HG02610 (cell line): ENCODE results near the gene SRC.

Source experiments
- ATAC-seq: cut with Tn5 transposase; IDR thresholded peaks from one replicate; pipeline ENCODE4 v1.9.1; 2021; ENCODE audit warnings: mild to moderate bottlenecking, moderate library complexity; ENCODE audit not compliant: unreplicated experiment

Gene SRC

DNA sequence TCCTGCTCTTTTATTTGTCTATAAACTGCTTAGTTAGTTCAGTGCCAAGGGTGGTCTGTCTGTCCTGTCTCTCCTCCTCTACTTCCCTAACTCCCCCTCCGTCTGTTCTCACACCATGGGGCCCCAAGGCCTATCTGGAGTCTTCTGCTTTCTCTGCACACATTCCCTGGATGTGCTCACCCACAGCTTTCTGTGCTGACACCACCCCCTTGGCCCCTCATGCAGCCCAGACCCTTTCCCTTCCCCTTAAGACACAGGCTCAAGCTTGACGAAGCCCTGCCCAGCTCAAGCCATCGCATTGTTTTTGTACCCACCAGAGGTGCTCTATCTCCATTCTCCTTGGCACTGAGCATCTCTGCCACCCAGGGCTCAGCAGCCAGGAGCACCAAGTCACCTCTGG, 97.0 kb downstream of the SRC start:
- ATAC-seq: no peak

DNA sequence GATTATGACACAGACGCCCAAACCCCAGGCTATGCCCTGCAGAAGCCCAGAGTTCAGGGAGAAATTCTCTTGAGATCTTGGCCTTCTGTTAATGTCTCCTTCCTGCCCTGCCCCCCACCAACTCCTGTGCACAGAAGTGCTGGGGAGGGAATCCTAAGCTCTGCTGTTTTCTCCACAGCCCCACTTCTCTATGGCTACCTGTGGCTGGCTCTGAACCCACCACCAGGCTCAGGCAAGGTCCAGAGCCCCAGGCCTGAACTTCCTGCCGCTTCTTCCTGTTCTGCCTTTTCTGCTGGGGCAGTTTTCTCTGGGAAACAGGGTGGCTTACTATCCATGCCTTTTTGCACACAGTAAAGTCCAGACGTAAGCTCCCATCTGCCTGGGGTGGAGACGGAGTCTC, 97.7 kb downstream of the SRC start:
- no peak for ATAC-seq

DNA sequence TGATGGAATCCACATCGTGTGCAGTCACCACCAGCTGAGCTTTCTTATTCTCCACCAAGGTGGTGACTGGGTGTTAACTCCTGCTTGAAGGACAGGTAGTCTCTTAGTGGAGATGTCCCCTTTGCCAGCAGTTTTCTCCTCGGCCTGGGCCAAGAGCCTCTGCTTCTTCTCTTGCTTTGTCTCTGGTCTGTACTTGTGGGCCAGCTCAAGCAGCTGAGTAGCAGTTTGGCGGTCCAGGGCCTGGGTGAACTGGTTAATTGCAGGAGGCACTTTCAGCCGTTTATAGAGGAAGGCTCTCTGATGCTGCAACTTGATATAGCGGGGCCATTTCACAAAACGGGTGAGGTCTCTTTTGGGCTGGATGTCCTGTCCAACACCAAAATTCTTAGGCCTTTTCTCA, 99.1 kb downstream of the SRC start:
- no peak for ATAC-seq

DNA sequence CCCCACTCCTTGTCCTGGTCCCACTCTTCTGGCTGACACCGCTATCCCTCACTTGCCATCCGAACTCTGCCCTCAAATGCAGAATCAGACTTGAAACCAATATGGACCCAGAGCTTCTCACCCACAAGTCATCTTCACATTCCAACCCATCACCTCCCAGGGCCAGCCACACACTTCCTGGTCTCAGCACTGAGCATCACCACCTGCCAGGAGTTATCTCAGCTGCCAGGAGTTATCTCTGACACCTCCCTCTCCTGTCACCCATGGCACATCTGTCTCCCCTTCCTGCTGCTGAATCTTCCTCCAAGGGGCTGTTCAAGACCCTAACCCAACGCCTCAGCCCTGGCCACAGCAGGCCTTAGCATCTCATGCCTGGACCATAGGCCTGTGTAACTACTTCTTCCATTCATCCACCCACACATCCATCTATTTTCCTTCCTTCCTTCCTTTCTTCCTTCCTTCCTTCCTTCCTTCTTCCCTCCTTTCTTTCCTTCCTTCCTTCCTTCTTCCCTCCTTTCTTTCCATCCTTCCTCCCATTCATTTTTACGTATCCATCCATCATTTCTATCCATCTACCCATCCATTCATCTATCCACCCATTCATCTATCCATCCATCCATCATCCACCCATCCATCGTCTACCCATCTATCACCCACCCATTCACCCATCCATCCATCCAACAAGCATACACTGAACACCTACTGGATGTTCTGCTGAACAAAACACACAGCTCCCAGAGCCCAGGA, 100.5 kb downstream of the SRC start:
- no peak for ATAC-seq

DNA sequence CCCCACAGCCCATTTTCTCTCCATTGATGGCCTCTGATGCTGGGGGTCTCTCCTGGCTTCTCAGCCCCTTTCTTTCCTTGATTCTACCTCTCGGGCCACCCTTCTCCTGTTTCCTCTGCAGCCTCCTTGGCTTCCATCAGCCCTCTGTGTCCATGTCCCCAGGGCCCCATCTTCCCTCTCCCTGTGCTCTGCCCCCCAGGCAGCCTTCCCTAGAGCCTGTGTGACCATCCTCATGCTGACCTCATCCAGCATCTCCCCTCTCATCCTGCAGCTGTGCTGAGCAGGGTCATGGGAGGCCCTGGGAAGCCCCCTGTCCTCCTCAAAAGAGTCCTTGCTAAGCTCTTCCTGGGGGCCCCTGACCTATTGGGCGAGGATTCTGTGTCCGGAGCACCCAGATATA, 101.7 kb downstream of the SRC start:
- no peak for ATAC-seq

DNA sequence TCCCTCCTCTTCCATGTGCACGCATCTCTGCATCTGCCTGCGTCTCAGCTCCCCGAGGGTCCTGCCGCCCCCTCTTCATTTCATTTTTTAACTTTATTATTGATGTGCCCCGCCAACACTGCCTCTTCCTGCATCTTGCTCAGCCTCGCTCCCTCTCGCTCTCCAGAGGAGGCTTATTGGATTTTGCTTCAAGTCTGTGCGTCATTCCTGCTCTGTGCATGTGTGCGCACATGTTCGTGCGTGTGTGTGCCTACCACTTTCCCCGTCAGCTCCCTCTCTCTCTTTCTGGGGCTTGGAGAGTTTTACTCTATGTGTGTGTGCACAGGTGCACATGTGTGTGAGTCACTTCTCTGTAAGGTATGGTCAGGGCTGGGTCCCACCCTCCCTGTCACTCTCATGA, 103.3 kb downstream of the SRC start:
- ATAC-seq: no peak

DNA sequence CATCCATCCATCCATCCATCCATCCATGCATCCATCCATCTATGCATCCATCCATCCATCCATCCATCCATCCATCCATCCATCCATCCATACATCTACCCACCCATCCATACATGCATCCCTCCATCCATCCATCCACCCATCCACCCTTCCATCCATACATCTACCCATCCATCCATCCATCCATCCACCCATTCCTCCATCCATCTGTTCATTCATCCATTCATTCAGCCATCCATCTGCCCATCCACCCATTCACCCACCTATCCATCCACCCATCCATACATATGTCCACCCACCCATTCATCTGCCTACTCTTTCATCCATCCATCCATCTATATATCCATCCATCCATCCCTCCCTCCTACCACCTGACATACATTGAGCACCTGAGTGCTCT, 104.4 kb downstream of the SRC start:
- ATAC-seq: no peak

DNA sequence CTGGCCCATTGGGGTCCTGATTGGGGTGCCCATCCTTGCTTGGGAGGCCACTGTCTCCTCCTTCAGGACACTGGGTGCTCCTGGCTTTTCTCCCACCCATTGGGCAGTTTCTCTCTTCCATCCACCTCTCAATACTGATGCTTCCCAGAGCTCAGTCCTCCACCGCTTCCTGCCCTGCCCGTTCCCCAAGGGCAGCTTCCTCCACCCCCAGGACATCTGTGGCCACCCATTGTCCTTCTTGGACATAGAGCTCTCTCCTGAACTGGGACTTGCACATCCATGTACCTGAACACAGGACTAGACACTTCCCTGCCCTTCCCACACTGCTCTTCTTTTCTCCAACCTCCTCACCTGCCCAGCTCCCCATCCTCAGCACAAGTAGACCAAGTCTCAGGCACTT, 105.7 kb downstream of the SRC start:
- no peak for ATAC-seq

DNA sequence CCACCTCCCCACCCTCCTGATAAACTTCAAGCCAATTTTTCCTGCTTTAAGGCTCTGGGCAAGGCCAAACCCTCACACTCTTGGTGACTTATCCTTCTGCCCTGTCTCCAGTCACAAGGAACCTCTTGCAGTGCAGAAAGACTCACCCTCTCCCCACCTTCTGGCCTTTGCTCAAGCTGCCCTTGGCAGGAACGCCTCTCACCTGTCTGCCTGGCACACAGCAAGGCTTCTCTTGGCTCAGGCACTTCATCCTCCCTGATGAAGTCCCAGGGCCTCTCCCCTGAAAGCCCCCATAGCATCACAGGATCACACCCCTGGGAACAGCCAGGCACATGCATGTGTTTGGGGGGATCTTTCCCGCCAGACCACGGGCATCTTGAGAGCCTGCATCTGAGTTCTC, 106.3 kb downstream of the SRC start:
- no peak for ATAC-seq

DNA sequence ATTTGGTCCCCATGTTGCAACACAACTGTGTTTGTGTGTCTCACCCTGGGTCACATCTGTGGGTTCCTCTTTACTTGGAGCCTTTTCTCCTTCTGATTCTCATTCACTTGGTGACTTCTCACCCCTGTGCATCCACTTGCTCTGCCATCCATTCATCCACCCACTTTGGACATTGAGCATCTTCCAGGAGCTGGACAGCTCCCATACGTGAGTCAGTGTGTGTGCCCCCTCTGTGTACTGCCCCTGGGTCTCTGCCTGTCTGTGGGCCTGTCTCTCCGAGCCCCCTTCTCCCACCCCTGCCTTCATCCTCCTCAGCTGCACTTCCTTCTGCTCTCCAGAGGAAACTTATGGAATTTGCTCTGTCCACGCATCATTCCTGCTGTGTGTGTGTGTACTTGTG, 107.3 kb downstream of the SRC start:
- ATAC-seq: no peak

DNA sequence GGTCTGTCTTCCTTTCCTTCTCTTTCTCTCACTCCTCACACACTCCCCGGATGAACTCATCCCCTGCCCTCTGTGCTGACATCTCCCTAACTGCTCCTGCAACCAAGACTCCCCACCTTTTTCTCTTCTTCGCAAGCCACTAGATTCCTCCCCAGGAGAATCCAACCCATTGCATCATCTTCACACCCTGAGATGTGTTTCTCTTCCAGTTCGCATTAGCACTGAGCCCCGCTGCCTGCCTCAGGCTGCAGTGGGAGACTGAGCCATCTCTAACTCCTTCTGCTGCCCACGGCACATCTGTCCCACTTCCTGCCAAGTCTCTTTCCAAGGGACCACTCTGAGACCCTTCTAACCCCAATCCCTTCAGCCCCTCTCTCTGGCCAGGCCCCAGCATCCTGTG, 107.9 kb downstream of the SRC start:
- no peak for ATAC-seq

DNA sequence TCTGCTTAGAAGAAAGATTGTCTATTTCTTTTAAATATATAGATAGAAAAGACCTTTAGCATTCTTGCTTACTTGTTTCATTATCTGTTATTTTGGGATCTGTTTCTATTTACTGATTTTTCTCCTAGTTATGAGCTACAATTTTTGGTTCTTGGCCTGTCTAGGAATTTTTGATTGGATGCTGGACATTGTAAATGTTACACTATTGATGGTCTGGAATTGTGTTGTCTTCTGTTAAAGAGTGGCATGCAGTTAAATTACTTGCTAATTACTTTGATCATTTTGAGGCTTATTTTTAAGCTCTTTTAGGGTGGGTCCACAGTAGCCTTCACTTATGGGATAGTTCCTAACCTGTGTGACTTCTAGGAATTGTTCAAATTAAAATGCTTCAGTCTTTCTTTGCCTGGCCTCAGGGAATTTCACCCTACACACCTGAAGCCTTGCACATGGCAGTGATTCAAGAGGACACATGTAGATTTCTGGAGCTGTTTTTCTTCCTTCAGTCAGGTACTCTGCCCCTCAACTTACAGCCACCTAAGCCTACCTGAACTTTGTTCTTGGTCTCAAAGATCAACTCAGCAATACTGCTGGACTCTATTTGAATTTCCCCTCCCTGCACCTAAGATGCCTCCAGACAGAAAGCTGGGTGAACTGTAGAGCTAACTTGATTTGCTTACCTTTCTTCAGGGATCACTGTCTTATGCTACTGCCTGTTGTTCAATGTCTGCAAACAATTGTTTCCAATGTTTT, 108.9 kb downstream of the SRC start:
- no peak for ATAC-seq
